Activated CD8-positive, alpha-beta memory T cell treated with anti-CD3 and anti-CD28 coated beads for 48 hours (primary cell): Measurements from ENCODE around the gene RNF220.

Experiments
- DNase-seq, 3 experiments: peaks; one replicate each; pipeline ENCODE4 v3.0.0-alpha.2; 2020; ENCODE audit warnings: low read depth in 2 of 3, low spot score in 2 of 3

Gene RNF220

DNA sequence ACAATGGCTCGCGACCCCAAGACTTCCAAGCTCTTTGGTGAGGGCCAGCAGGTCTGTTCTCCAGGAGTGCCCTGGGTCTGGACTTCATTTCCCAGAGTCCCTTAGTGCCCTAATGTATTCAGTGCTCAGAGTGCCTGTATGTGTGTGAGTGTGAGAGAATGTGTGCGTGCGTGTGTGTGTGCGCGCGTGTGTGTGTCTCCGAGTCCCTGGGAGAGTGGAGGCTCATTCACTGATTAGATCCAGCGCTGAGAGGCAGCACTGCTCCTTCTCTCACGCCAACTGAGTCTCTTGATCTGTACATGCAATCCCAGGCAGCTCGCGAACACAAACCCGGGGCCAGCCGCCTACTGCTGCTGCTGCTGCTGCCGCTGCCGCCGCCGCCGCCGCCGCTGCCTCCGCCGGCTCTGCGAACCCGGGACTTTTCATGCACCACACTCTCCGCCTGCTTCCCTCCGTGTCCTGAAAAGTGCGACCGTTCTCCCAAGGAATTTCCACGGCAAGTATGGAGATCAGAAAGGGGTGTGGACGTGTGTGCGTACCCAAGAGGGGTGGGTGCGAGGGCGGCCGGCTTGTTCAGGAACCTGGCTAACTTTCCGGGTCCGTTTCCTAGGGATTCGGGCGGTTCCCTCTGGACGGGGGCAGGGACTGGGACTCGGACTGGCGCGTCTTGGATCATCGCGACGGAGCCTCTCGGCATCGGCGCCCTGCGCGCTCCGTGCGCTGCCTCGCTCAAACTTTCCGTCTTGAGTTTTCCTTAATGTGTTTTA lies at the start of gene RNF220:
RNF220 (plus strand) TSS at position 225 of the 767 bp plus-strand sequence.
- peak in 1 of 3 experiments; percentile 9 for DNase-seq

DNA sequence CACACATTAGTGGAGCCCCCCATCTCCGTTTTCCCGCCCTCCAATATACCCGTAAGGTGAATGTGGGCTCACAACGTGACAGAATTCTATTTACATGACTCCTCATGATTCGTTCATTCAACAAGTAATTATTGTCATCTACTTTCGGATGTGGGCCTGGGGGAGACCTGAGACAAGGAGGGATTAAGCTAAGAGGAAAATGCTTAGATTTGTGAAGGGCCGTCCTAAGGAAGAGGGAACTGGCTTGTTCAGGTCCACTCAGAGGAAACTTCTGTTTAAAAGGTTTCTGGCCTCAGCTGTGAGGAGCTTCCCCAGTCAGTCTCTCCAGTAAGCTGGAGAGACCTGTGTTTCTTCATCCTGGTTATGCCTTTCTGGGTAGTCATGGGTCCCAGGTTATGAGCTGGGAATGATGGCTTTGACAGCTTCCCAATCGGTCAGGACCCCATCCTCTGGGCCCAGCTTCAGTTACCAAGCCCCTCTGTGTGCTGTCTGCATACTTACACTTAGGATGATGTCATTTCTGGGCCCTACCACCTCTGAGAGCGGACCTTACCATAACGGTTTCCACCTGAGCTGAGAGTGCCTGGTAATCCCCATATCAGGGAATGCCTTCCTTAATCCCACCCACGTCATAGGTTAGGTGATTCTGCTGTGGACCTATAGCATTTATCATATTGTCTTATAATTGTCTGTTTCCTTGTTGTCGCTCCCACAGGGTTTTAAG lies 49.3 kb upstream of the RNF220 start:
- DNase-seq, result no peak

DNA sequence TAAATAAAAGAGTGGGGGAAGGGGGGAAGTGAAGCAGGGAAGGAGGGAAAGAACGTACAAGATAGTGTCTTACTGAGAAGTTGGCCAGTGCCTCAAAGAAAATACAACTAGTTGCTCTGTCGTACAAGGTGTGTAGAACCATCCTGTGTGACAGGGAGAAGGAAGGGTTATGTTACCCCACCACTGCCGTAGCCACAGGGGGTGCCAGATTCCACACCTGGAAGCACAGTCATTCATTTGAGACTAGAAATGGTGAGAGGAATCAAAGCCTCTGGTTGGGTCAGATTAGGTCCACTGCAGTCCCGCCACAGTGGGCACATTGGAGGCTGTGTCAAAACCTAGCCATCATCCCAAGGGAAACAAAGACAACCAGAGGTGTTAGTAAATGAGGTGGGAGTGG lies 47.3 kb upstream of the RNF220 start:
- no peak for DNase-seq

DNA sequence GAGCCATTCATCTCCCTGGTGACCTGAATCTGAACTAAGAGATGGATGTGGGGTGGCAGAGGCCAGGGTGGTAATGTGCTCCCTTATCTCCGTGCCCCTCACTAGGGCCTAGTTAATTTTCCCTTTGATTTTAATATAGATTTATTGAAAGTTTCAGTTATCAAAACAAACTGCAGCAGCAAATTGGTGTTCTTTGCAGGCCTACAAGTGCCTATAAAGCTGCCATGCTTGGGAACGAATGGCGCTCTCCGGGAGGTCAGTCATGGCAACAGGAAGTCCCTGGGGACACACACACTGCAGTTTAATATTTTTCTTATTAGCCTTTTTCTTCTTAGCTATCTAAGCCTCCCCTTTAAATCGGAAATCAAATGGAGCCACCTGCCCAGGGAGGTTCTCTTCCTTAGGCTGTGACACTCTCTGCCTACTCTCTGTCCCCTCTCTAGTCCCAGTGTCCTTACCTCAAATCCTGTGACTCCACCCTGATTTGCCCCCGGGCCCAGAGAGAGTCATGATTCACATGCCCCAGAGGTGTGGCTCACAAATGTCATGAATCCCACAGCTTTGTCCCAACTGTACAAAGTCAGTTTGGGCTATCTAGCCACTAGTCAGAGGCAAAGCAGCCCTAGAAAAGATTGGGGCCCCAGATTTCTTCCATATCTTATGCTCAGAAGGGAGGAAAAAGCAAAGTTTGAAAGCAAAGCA lies 45.7 kb upstream of the RNF220 start:
- no peak for DNase-seq

DNA sequence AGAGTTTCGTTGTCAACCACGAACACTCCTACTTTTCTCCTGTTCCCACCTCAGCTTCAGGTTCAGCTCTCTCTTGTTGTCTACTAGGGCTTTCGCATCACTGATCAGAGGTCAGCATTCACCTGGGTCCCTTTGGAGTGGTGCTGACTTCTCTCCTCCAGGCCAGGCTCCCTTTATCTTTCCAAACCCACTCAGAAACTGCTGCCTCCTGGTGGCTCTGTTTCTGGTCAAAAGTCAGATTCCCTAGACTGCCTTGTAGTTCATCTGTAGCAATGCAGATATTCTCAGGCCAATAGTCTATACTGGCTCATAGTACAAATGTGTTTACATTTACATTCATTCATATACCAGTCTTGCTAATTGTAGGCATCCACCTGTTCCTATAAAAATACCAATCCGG lies 43.6 kb upstream of the RNF220 start:
- DNase-seq, result no peak

DNA sequence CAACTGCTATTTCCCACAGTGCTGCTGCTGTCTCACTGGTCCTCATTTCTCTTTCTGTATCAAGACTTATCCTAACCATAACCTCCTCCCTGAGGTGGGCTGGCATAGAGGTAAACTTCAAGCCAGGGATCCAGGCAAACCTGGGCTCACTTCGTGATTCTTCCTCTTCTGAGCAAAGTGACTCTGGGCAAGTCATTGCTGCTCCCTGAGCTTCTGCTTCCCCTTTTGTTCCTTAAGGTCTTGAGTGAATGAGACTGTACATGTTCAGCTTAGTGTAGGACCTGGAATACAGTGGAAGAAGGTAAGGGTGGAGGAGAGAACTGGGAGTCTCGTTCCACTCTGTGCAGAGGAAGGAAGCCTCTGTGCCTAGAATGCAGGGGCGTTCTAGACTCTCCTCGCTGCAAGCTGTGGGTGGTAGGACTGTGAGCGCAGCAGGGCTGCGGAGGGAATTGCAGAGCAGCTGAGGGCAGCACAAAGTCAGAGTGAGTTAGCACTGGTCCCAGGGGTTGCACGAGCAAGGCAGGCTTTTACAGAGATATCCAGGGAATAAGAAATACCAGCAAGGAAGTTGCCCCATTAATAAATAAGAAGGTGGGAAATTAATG lies 38.6 kb upstream of the RNF220 start:
- DNase-seq, result no peak

DNA sequence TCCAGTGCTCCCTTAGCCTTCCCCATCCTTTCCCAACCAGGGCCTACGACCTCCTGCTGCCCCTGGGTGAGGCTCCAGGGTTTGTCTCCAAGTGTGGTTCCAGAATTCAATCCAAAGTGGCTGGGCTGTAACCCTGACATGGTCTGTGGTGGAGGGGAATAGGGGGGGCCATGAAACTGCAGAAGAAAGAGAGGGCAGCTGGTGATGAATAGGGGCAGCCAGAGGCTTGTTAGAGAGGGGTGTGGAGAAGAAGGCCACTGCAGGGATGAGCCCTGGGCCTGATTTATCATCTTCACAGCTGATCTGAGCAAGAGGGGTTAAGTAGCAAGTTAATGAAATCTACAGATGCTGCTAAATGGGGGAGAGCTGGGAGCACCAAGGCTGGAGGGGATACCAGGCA lies 37.1 kb upstream of the RNF220 start:
- no peak for DNase-seq

DNA sequence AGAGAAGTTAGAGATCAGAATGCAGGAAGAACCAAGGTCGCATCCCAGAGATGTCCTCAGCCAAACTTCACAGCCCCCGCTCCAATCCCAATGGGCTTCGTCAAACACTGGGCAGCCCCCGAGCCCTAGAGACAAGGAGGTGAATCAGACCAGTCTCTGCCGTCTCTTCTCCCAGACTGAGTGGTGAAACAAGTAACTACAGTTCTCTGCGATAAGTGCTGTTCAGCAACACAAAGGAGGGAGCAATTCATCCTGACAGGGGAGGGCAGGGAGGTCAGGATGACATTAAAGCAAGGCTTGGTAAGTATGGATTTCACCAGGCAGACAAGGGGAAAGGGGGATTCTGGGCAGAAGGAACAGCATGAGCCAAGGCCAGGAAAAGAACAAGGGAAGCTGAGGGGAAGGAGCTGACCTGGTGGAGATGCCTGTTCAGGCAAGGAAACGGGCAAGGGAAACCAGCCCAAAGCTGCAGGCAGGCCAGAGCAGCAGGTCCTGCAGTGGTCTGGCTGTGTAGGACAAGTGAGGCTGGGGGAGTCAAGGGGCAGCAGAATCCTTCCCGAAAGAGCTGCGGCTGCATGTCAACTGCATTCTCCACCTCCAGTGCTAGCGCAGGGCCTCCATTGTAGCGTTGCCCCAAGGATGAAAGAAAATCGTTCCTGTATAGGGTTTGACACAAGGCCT lies 36.4 kb upstream of the RNF220 start:
- no peak for DNase-seq

DNA sequence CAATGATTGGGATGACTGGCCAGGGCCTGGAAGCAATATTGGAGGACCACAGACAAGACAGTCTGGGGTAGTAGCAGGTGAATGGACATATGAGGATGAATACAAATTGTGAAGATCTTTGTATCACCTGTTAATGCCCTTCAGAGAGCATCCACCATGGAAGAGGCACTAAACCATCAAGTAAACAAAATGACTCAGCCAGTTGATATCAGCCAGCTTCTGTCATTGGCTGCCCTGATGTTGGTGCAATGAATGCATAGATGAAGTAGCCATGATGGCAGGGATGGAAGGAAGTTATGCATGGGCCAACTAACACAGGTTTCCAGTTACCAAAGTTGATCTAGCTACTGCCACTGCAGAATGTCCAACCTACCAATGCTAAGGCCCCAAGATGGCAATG lies 33.8 kb upstream of the RNF220 start:
- DNase-seq, result no peak

DNA sequence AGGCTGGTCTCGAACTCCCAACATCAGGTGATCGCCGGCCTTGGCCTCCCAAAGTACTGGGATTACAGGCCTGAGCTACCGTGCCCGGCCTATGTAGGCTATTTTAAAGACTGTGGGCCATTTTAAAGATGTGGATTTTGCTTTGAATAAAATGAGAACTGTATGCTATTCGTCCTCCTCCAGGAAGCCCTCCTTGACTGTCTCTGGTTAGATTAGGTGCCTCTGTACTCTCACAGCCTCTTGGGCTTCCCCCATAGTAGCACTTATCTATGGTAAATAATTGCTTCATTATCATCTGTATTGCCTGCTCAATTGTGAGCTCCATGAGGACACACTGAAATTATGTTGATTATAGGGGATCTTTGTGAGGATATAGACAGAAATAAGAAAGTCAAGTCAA lies 29.5 kb upstream of the RNF220 start:
- DNase-seq, result no peak

DNA sequence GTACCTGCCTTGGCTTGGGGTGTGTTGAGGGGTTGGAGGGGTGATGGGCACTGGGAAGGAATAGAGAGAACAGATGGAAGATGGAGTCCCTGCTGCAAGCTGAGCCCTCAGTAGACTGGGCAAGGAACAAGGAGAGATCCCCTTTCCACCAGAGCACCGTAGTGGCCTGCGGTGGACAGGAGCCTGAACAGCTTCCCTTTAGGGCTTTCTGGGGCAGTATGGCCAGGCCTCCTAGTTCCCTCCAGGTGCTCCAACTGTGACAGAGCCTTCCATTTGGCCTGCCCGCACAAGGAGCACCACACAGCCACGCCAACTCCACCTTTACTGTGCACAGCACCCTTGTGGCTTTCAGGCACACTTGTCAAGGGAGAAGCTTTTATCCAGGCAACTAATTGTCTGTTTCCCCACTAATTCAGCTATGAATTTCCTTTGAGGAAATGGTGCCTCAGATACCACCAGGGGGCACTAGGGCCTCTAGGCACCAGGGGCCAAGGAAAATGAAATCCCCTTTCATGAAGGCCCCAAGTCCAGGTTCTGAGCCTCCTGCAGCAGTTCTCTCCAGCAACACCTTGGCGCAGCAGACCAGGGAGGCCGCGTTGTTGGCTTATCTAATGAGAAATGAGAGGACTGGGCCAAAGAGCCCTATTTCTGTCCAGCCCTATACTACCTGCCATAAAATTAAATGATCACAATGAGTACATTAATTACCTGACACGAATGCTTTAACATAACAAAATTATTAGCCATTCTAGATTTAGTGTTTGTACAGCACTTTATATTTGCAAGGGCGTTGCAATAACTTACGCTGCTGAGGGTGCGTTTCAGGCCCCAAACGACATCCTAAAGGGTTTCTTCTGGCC lies 26.9 kb upstream of the RNF220 start:
- no peak for DNase-seq

DNA sequence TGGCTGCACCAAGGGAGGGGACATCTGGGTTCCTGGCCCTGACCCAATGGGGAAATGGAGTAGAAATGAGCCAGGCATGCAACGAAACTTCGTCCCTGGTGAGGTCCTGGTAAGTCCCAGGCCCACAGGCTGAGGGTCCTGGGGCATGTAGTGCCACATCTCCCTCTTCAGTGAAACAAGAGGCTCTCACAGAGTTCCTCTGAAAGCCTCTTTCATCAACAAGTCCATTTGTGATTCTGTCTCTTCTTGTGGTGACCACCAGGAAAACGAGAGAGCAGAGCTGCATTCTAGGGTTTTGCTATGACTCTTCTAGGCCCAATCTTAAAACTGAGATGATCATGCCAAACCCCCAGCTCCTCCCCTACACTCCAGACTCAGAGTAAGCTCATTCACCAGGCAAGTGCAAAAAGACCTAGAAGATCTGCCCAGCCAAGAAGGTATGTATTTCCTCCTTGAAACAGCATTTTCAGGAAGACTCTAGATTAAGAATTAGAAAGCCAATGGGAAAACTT lies 24.3 kb upstream of the RNF220 start:
- no peak for DNase-seq

DNA sequence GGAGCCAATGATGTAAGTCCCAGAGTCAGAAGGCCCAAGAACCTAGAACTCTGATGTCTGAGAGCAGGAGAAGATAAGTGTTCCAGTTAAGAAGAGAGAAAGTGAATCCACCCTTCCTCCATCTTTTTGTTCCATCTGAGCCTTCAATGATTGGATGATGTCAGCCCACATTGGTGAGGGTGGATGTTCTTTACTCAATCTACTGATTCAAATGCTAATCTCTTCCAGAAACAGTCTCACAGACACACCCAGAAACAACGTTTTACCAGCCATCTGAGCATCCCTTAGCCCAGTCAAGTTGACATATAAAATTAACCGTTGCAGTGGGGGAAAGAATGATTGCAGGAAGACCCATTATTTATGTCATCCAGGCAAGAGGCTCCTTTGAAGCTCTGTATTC lies 16.5 kb upstream of the RNF220 start:
- DNase-seq, result no peak

DNA sequence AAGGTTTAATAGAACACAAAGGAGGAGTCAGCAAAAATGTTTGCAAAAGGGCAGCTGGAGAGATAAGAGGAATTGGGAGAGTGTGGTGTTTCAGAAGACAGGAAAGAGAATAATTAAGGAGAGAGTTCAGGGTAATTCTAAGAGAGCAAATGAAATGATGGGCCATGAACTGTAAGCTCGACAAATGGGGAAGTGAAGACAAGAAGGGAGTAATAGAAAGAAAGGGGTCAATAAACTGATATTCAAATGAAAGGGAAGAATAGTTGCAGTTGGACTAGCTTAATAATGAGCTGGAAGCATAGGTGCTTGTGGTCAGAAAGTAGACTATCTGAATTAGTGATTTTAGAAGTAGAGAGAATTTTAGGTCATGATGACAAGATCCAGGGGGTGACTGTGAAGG lies 15.6 kb upstream of the RNF220 start:
- no peak for DNase-seq

DNA sequence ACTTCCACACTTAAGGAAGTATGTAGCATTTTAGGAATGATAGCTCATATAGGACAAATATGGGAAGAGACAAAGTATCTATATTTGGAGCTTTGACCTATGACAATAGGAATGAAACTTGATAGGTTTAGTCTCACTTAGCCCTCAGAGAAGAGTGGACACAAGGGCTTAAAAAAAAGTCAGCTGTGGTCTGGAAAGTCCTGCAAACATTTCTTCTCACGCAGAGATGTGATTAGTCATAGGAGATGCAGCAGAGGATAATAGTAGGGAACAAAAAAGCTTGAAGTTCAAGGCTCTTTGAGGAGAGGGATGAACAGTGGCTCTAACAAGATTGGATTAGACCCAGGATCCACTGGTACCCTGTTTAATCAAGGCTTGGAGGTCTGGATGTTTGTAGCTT lies 14.8 kb upstream of the RNF220 start:
- DNase-seq, result no peak

DNA sequence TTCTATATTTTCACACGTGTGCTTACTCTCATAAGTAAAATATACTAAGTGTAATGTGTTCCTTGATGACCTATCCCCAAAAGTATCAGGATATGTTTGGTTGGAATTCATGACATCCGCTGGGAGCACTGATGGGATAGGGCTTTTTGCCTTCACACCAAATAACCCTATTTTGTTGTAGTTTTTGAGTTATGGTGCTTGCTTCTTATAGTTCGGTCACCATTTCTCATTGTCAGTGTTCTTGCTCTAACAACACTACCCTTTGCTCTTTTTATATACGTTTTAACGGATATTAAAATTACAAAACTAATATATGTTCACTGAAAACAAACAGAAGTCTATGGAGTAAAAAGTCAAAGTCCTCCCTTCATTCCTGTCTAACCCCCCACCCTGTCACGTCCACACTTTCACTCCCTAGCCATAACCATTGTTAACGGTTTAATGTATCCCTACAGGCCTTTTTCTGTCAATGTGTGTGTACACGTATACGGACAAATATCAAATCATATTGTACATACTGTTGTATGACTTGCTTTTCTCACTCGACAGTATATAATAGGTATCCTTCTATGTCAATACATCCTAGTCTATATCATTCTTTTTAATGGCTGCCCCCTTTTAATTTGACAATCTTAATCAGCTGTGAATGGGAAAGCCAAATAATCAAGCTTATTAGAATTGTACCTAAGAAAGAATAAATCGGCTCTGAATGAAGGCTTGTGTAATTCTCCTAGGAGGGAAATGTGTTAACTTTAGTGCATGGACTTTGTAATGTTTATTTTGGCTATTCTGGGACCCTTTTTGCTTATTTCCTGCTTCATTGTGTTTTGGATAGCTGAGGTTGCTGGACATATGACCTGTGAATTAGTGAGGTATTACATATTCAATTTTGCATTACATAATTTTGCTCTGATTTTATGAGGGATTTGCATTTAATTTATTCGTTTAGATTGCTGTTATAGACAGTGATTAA lies 3.5 kb upstream of the RNF220 start:
- no peak for DNase-seq

DNA sequence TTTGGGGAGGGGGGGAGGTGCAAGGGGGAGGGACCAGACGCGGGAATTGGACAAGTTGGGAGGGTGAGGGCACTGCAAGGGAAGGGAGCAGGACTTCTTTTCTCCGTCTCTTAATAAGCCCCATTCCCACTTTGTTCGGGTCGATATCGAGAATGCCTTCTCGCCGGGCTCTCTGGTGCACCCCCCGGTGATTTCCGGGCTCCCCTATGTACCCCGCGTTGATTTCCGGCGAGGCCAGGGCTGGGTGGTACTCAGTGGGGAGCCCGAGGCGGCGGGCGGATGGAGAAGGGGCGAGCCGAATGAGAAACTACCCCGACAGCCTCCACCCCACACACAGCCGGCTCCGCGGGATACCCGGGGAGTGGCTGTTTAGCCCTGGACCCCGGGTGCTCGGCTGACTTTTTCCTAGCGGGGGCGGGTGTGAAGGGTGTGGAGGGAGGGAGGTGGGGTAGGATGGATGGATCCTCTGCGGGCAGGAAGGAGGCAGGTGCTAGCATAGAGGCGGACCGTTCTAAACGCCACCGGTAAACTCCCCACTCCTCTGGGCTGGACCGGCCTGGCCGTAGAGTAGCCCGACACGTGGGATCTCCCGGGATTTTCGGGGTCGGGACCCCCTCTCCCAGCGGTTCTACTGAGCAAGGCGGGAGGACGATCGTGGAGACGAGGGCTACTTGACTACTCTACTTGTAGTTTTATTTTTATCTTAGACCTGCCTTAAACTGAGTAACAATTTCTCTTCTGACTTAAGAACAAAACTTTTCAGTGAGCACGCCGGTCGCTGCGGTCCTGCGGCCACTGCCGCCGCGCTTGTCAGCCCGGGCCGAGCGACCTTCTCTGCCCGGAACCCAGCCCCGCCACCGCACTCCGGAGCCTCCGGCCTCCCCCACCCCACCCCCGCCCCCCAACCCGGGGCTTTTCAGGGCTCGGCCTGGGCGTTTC lies 1.0 kb downstream of the RNF220 start:
- no peak for DNase-seq
